Measurements from ENCODE around the gene SAC3D1. TPM values are rescaled to one million over a fixed set of nuclear protein-coding genes. Genes with fewer than 3 reads are reported as not detected.

SAC3D1 gene
- total and polyA plus RNA-seq, 7 experiments from 2014 or later, result 2.7 to 18.2 (median 9.6) TPM

GRCh38 chr11:65008873-65009272, 32.1 kb upstream of the SAC3D1 start:
- Mint-ChIP-seq H3K4me3 (no peak overlapping the region), H3K9me3 (no peaks in the 10 kb centered on the region), H3K36me3 (no peaks in the 10 kb centered on the region), H3K4me1 (peaks cover 0 to 9% (median 8%) of the 10 kb centered on the region in 7 donors), H3K27me3 (no peaks in the 10 kb centered on the region), H3K27ac (no peak overlapping the region)
- Histone ChIP-seq H3K27ac (ENCODE audit: low read depth, low read length) (no peak overlapping the region), H3K9me3 (ENCODE audit: control insufficient read depth in 2 of 3, low read length in 3 of 3) (no peaks in the 10 kb centered on the region), H3K4me1 (ENCODE audit: control insufficient read depth in 2 of 2, insufficient read depth in 2 of 2, low read length in 2 of 2) (peaks cover 4 to 5% of the 10 kb centered on the region in 2 donors), H3K4me3 (ENCODE audit: low read length) (no peak overlapping the region), H3K36me3 (ENCODE audit: control insufficient read depth in 2 of 3, insufficient read depth in 3 of 3, low read length in 3 of 3) (no peaks in the 10 kb centered on the region), H3K27me3 (ENCODE audit: control insufficient read depth in 2 of 2, insufficient read depth in 2 of 2, low read length in 2 of 2) (no peaks in the 10 kb centered on the region)
- ChIA-PET POLR2A (interaction anchor here (0.6 kb wide), 1 partner anchor 123 kb away, joined by 9 read pairs; no protein-coding TSS in a partner anchor), CTCF (no interaction called here)
- ATAC-seq (no peak), DNase-seq (no peak)
- intact Hi-C loops (cut with micrococcal nuclease), result no loop called here

GRCh38 chr11:65013130-65013887, 27.7 kb upstream of the SAC3D1 start:
- H3K9me3 Mint-ChIP-seq, result no peaks in the 10 kb centered on the region
- POLR2A ChIA-PET, result interaction anchor here (0.5 to 4.0 kb wide), 13 partner anchors 10 to 166 kb away, joined by 3 to 28 read pairs (median 5); partner anchors contain the start of genes CDCA5, FAU, MRPL49 and PPP2R5B
- peaks cover 14 to 33% (median 29%) of the 10 kb centered on the region in 7 donors for H3K4me1 Mint-ChIP-seq
- H3K27ac Mint-ChIP-seq, result peak overlapping the region; percentile 89 to 99 (median 95)
- ATAC-seq (peak; percentile 94), DNase-seq (peak; percentile 77 to 93 (median 90))
- CTCF ChIA-PET, result interaction anchor here (0.6 to 2.7 kb wide), 24 partner anchors 13 to 458 kb away, joined by 3 to 10 read pairs (median 4); partner anchors contain the start of genes FAU, MRPL49, SAC3D1 and SNX15
- H3K4me3 Mint-ChIP-seq, result peak overlapping the region; percentile 90 to 95 (median 92)
- Histone ChIP-seq H3K4me3 (ENCODE audit: low read length) (peak overlapping the region; percentile 97), H3K36me3 (ENCODE audit: control insufficient read depth in 2 of 3, insufficient read depth in 3 of 3, low read length in 3 of 3) (peaks cover 0 to 3% (median 0%) of the 10 kb centered on the region in 3 experiments), H3K9me3 (ENCODE audit: control insufficient read depth in 2 of 3, low read length in 3 of 3) (no peaks in the 10 kb centered on the region), H3K27me3 (ENCODE audit: control insufficient read depth in 2 of 2, insufficient read depth in 2 of 2, low read length in 2 of 2) (no peaks in the 10 kb centered on the region), H3K27ac (ENCODE audit: low read depth, low read length) (peak overlapping the region; percentile 84), H3K4me1 (ENCODE audit: control insufficient read depth in 2 of 2, insufficient read depth in 2 of 2, low read length in 2 of 2) (peaks cover 4 to 9% of the 10 kb centered on the region in 2 donors)
- intact Hi-C loops (cut with micrococcal nuclease), result loop anchor here (1.0 to 5.0 kb wide), 16 partner anchors 28 to 326 kb away; partner anchors contain the start of genes SAC3D1 (in 2 of the 2), VPS51 (in 2 of the 2), ATG2A (in 1 of the 2) and CAPN1 (in 1 of the 2)
- peaks cover 0 to 12% (median 6%) of the 10 kb centered on the region in 5 donors for H3K36me3 Mint-ChIP-seq
- H3K27me3 Mint-ChIP-seq, result no peaks in the 10 kb centered on the region

DNA sequence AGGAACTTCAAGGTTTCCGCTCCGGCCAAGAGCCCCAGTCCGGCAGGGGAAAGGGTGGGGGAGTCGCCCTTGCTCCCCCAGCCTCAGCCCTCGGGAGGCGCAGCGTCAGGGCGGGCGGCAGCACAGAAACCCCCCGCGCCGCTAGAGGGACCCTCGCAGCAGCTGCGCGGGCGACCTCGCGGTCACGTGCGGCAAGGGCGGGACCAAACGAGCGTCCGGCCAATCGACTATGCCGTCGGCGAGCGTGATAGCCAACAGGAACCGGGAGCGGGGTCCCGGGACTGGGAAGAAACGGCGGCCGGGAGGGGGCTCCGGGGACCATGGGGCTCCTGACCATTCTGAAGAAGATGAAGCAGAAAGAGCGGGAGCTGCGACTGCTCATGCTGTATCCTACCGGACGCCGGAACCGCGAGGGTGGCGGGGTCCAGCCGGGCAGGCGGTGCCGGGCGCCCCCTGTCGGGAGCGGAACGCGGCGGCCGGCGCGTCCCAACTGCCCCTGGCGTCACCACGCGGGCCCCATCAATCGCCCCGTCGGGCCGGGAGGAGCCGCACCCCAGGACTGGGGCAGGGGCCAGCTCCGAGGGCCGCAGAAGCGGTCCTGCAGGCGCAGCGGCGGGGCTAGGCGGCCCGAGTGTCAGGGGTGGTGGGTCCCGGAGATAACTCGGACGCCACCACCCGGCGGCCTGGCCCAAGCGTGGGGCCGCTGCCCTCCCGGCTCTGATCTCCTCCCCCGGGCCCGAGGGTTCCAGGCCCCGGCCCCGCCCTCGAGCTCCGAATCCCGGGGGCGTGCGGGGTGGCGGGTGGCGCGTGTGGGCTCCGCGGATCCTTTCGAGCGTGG, 26.9 kb upstream of the SAC3D1 start, which contains the start of gene ARL2:
Gene ARL2, plus strand, starts transcription at position 273 of the 838 bp plus-strand sequence. Its CDS starts 48 bp downstream, at position 321.
- Mint-ChIP-seq H3K4me3 (peak within 1 kb of the TSS; percentile 90 to 95 (median 92)), H3K27ac (peak within 1 kb of the TSS; percentile 89 to 99 (median 96)), H3K27me3 (no peaks in the 10 kb centered on the region), H3K9me3 (no peaks in the 10 kb centered on the region), H3K36me3 (peaks cover 0 to 12% (median 6%) of the 10 kb centered on the region in 5 donors), H3K4me1 (peaks cover 14 to 33% (median 29%) of the 10 kb centered on the region in 7 donors)
- Histone ChIP-seq H3K4me1 (ENCODE audit: control insufficient read depth in 2 of 2, insufficient read depth in 2 of 2, low read length in 2 of 2) (peaks cover 4 to 9% of the 10 kb centered on the region in 2 donors), H3K9me3 (ENCODE audit: control insufficient read depth in 2 of 3, low read length in 3 of 3) (no peaks in the 10 kb centered on the region), H3K27ac (ENCODE audit: low read depth, low read length) (peak within 1 kb of the TSS; percentile 84), H3K27me3 (ENCODE audit: control insufficient read depth in 2 of 2, insufficient read depth in 2 of 2, low read length in 2 of 2) (no peaks in the 10 kb centered on the region), H3K4me3 (ENCODE audit: low read length) (peak within 1 kb of the TSS; percentile 97), H3K36me3 (ENCODE audit: control insufficient read depth in 2 of 3, insufficient read depth in 3 of 3, low read length in 3 of 3) (peaks cover 0 to 11% (median 0%) of the 10 kb centered on the region in 3 experiments)
- POLR2A ChIA-PET, result interaction anchor here (0.6 to 4.0 kb wide), 18 partner anchors 12 to 270 kb away, joined by 3 to 28 read pairs (median 3); partner anchors contain the start of genes CDCA5, FAU, MRPL49 and PPP2R5B
- CTCF ChIA-PET, result interaction anchor here (0.6 to 2.7 kb wide), 17 partner anchors 10 to 318 kb away, joined by 3 to 10 read pairs (median 3); partner anchors contain the start of genes FAU, MRPL49, SNX15 and ZNHIT2
- DNase-seq, result peak; percentile 73 to 88 (median 78)
- ATAC-seq, result peak; percentile 88
- intact Hi-C loops (cut with micrococcal nuclease), result loop anchor here (1.0 to 5.0 kb wide), 17 partner anchors 13 to 327 kb away; partner anchors contain the start of genes ATG2A (in 2 of the 2), CDCA5 (in 2 of the 2), PPP2R5B (in 2 of the 2) and SAC3D1 (in 2 of the 2)

- Histone ChIP-seq H3K4me1 (ENCODE audit: control insufficient read depth in 2 of 2, insufficient read depth in 2 of 2, low read length in 2 of 2) (peaks cover 4 to 9% of the 10 kb centered on the region in 2 donors), H3K27ac (ENCODE audit: low read depth, low read length) (peak overlapping the region; percentile 84), H3K27me3 (ENCODE audit: control insufficient read depth in 2 of 2, insufficient read depth in 2 of 2, low read length in 2 of 2) (no peaks in the 10 kb centered on the region), H3K9me3 (ENCODE audit: control insufficient read depth in 2 of 3, low read length in 3 of 3) (no peaks in the 10 kb centered on the region), H3K36me3 (ENCODE audit: control insufficient read depth in 2 of 3, insufficient read depth in 3 of 3, low read length in 3 of 3) (peaks cover 0 to 15% (median 0%) of the 10 kb centered on the region in 3 experiments), H3K4me3 (ENCODE audit: low read length) (peak overlapping the region; percentile 97)
- no peaks in the 10 kb centered on the region for H3K27me3 Mint-ChIP-seq
- DNase-seq, result peak in 3 of 9 donors; percentile 16 to 31 (median 27)
- peak overlapping the region; percentile 86 to 93 (median 91) for H3K4me3 Mint-ChIP-seq
- peaks cover 14 to 33% (median 29%) of the 10 kb centered on the region in 7 donors for H3K4me1 Mint-ChIP-seq
- H3K27ac Mint-ChIP-seq, result peak overlapping the region; percentile 80 to 97 (median 93)
- intact Hi-C loops (cut with micrococcal nuclease), result loop anchor here (1.0 to 5.0 kb wide), 9 partner anchors 13 to 327 kb away; partner anchors contain the start of genes SNX15 (in 2 of the 2), ATG2A (in 1 of the 2), CDCA5 (in 1 of the 2) and PPP2R5B (in 1 of the 2)
- POLR2A ChIA-PET, result interaction anchor here (0.6 to 4.0 kb wide), 19 partner anchors 11 to 273 kb away, joined by 3 to 28 read pairs (median 3); partner anchors contain the start of genes FAU, MRPL49, PPP2R5B and SAC3D1
- peaks cover 0 to 14% (median 10%) of the 10 kb centered on the region in 5 donors for H3K36me3 Mint-ChIP-seq
- CTCF ChIA-PET, result interaction anchor here (0.5 to 2.7 kb wide), 17 partner anchors 9 to 204 kb away, joined by 3 to 10 read pairs (median 4); partner anchors contain the start of genes FAU, MRPL49, SNX15 and ZNHIT2
- no peak for ATAC-seq
- no peaks in the 10 kb centered on the region for H3K9me3 Mint-ChIP-seq
Measured at GRCh38 chr11:65014726-65015227, 26.2 kb upstream of the SAC3D1 start.

DNA sequence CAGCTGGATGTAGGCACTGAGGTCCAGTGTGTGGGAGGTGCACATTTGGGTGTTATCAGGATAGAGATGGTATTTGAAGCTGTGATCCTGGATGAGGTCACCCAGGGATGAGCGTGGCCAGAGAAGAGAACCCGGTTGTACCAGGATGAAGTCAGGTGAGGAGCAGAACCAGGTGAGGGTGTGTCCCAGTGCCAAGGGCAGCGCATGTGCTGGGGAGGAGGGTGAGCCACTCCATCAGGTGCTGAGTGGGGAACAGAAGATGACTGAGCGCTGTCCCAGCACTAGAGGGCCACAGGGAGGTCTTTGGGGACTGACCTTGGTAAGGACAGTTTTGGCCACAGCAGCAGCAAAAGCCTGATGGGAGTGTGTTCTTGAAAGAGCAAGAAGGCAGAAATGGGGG, 24.3 kb upstream of the SAC3D1 start:
- H3K9me3 Mint-ChIP-seq, result no peaks in the 10 kb centered on the region
- H3K4me1 ChIP-seq (ENCODE audit: control insufficient read depth in 2 of 2, insufficient read depth in 2 of 2, low read length in 2 of 2), result peaks cover 4 to 9% of the 10 kb centered on the region in 2 donors
- CTCF ChIA-PET, result no interaction called here
- peak overlapping the region in 2 of 10 donors; percentile 38 to 39 for H3K4me3 Mint-ChIP-seq
- peak overlapping the region in 2 of 9 donors; percentile 20 to 80 for H3K27ac Mint-ChIP-seq
- H3K4me3 ChIP-seq (ENCODE audit: low read length), result no peak overlapping the region
- H3K27me3 ChIP-seq (ENCODE audit: control insufficient read depth in 2 of 2, insufficient read depth in 2 of 2, low read length in 2 of 2), result no peaks in the 10 kb centered on the region
- ATAC-seq (no peak), DNase-seq (no peak)
- H3K9me3 ChIP-seq (ENCODE audit: control insufficient read depth in 2 of 3, low read length in 3 of 3), result no peaks in the 10 kb centered on the region
- no peaks in the 10 kb centered on the region for H3K27me3 Mint-ChIP-seq
- intact Hi-C loops (cut with micrococcal nuclease), result no loop called here
- peaks cover 15 to 33% (median 29%) of the 10 kb centered on the region in 7 donors for H3K4me1 Mint-ChIP-seq
- peaks cover 0 to 26% (median 0%) of the 10 kb centered on the region in 3 experiments for H3K36me3 ChIP-seq (ENCODE audit: control insufficient read depth in 2 of 3, insufficient read depth in 3 of 3, low read length in 3 of 3)
- POLR2A ChIA-PET, result interaction anchor here (0.7 to 4.0 kb wide), 3 partner anchors 9 to 1470 kb away, joined by 4 to 28 read pairs (median 4); partner anchors contain the start of genes SNX15 and SYVN1
- no peak overlapping the region for H3K27ac ChIP-seq (ENCODE audit: low read depth, low read length)
- H3K36me3 Mint-ChIP-seq, result peaks cover 0 to 14% (median 10%) of the 10 kb centered on the region in 5 donors

All from naive thymus-derived CD4-positive, alpha-beta T cell (primary cell).